Measurements from ENCODE around the gene CENPA.
"Not testable (repeated sequence)": the region's sequence is repeated elsewhere in the genome, so short reads cannot be mapped to it uniquely, and the experiment has no call there.

Gene CENPA

GRCh38 chr2:26792720-26793119 is 6.9 kb downstream of the CENPA start:
- DNase-seq (ENCODE audit: extremely low read depth, low read depth) = no peak
- no peak for TF ChIP-seq CTCF (IDR thresholded peaks at IDR 0.05; ENCODE audit: low read depth, low read length, missing control alignments)
- H3K4me3 ChIP-seq (replicated peaks; ENCODE audit: low read depth, low read length) = no peak overlapping the region

- H3K4me3 ChIP-seq (replicated peaks; ENCODE audit: low read depth, low read length) = no peak overlapping the region
- no peak for DNase-seq (ENCODE audit: extremely low read depth, low read depth)
- TF ChIP-seq CTCF (IDR thresholded peaks at IDR 0.05; ENCODE audit: low read depth, low read length, missing control alignments) = no peak
Measured at GRCh38 chr2:26793518-26793917, 7.7 kb downstream of the CENPA start.

- DNase-seq (ENCODE audit: extremely low read depth, low read depth) = not testable (repeated sequence)
Measured at GRCh38 chr2:26795135-26795534, 9.3 kb downstream of the CENPA start.

GRCh38 chr2:26801328-26801727 is 15.5 kb downstream of the CENPA start:
- DNase-seq (ENCODE audit: extremely low read depth, low read depth) = no peak
- no peak overlapping the region for H3K4me3 ChIP-seq (replicated peaks; ENCODE audit: low read depth, low read length)
- no peak for TF ChIP-seq CTCF (IDR thresholded peaks at IDR 0.05; ENCODE audit: low read depth, low read length, missing control alignments)

More at GRCh38 chr2:26795135-26795534, 9.3 kb downstream of the CENPA start:
- H3K4me3 ChIP-seq (replicated peaks; ENCODE audit: low read depth, low read length) = not testable (repeated sequence)

- no peak overlapping the region for H3K4me3 ChIP-seq (replicated peaks; ENCODE audit: low read depth, low read length)
- DNase-seq (ENCODE audit: extremely low read depth, low read depth) = no peak
- no peak for TF ChIP-seq CTCF (IDR thresholded peaks at IDR 0.05; ENCODE audit: low read depth, low read length, missing control alignments)
Measured at GRCh38 chr2:26801796-26802195, 15.9 kb downstream of the CENPA start.

GRCh38 chr2:26805241-26805676 is 19.4 kb downstream of the CENPA start:
- no peak overlapping the region for H3K4me3 ChIP-seq (replicated peaks; ENCODE audit: low read depth, low read length)
- no peak for TF ChIP-seq CTCF (IDR thresholded peaks at IDR 0.05; ENCODE audit: low read depth, low read length, missing control alignments)
- DNase-seq (ENCODE audit: extremely low read depth, low read depth) = peak; percentile 20

- DNase-seq (ENCODE audit: extremely low read depth, low read depth) = peak; percentile 16
- no peak for TF ChIP-seq CTCF (IDR thresholded peaks at IDR 0.05; ENCODE audit: low read depth, low read length, missing control alignments)
- no peak overlapping the region for H3K4me3 ChIP-seq (replicated peaks; ENCODE audit: low read depth, low read length)
Measured at GRCh38 chr2:26807788-26808460, 22.1 kb downstream of the CENPA start.
